Esophagus (tissue), 2 donors: Measurements from ENCODE around the gene DNAJB2. TPM values are rescaled to one million over a fixed set of nuclear protein-coding genes. Genes with fewer than 3 reads are reported as not detected.

Experiments used
- H3K27ac ChIP-seq, 2 donors: one replicate each; pipeline ENCODE4 v1.5.1; 2013; ENCODE audit warnings: low read depth in 2 of 2, mild to moderate bottlenecking in 2 of 2, inconsistent platforms in 1 of 2, low read length in 1 of 2, moderate library complexity in 1 of 2
- H3K27me3 ChIP-seq, 2 donors: one replicate each; pipeline ENCODE4 v1.6.1; 2013; ENCODE audit warnings: low read length in 2 of 2, control low read depth in 1 of 2, mild to moderate bottlenecking in 1 of 2; ENCODE audit not compliant: insufficient read depth in 2 of 2, control insufficient read depth in 1 of 2
- H3K36me3 ChIP-seq, 2 donors: one replicate each; pipeline ENCODE4 v1.6.1; 2013; ENCODE audit warnings: low read length in 1 of 2; ENCODE audit not compliant: control insufficient read depth in 2 of 2, insufficient read depth in 2 of 2
- H3K4me1 ChIP-seq, 2 donors: one replicate each; pipeline ENCODE4 v1.6.1; 2013; ENCODE audit warnings: low read length in 1 of 2; ENCODE audit not compliant: control insufficient read depth in 2 of 2, insufficient read depth in 2 of 2
- H3K4me3 ChIP-seq, 2 donors: one replicate each; pipeline ENCODE4 v1.5.1; 2013; ENCODE audit warnings: low read length in 2 of 2, mild to moderate bottlenecking in 2 of 2, low read depth in 1 of 2, moderate library complexity in 1 of 2
- H3K9me3 ChIP-seq, 2 donors: one replicate each; pipeline ENCODE4 v1.6.1; 2013; ENCODE audit warnings: mild to moderate bottlenecking in 2 of 2, low read depth in 1 of 2, low read length in 1 of 2, moderate library complexity in 1 of 2; ENCODE audit not compliant: control insufficient read depth in 2 of 2, insufficient read depth in 1 of 2
- WGBS, 2 donors: extraction: QIAGEN DNeasy Blood & Tissue Kit; methylation state at CpG; one replicate each; pipeline ENCODE4 v1.1.7; 2013; 5-methylcytosine and 5-hydroxymethylcytosine counted together
- polyA plus RNA-seq, 2 donors: library from polyadenylated mRNA; stranded (reverse); fragments of 200-250 nt; gene quantifications; one replicate each; pipeline ENCODE4 v1.2.3, GENCODE V29; 2013
- donor health status: healthy with polysubstance abuse.
- donor health status: Bipolar disorder and iron deficiency.

DNAJB2 gene
- polyA plus RNA-seq, 2 donors: 42.4 to 47.8 TPM

DNA sequence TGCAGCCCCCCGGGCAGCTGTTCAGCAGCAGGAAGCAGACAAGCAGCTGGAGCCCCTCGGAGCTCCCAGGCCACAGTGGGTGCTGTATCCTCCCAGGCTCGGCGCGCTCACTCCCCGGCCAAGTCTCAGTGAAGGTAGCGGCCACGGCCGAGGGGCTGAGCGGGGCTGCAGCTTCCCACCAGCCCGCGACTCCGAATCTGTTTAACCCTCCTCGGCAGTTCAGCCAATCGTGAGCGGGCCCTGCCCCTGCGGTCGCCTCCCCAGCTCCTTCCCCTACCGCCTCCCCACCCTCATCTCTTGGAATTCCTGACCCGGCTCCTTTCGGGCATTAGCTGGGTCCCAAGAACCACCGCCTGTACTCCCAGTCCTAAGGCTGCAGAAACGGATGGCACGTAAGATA is 53.4 kb downstream of the DNAJB2 start, which contains the start of gene RESP18:
Gene RESP18, minus strand, starts transcription at position 203 of the 400 bp plus-strand sequence.
- no peak within 1 kb of the TSS for H3K4me3 ChIP-seq
- H3K36me3 ChIP-seq: no peaks in the 10 kb centered on the region
- H3K4me1 ChIP-seq: peaks cover 0 to 3% of the 10 kb centered on the region in 2 donors
- H3K27ac ChIP-seq: no peak within 1 kb of the TSS
- H3K27me3 ChIP-seq: peaks cover 0 to 5% of the 10 kb centered on the region in 2 donors
- peaks cover 3 to 6% of the 10 kb centered on the region in 2 donors for H3K9me3 ChIP-seq
- 10 to 13% methylated on average over 23 to 24 of the region's 24 CpGs for WGBS, 2 donors

DNA sequence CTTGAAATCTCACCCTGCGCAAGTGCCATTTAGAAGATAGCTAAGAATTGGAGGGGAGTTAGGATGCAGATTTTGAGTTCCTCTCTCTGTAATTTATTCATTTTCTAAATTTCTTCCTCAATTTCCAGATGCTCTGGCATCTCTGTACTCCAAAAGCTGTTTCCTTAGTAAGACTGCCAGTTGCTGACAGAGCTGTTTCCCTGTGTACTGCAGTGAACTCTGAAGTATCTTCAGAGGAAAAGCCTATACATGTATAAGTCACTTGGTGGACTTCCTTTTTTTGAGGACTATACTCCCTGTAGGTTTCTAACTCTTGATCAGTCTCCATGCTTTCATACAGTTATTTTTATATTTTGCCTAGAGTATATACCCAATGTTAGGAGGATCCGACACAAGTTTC is 54.9 kb downstream of the DNAJB2 start:
- H3K4me1 ChIP-seq: peaks cover 0 to 3% of the 10 kb centered on the region in 2 donors
- H3K9me3 ChIP-seq: peaks cover 3 to 6% of the 10 kb centered on the region in 2 donors
- H3K4me3 ChIP-seq: no peak overlapping the region
- peaks cover 0 to 5% of the 10 kb centered on the region in 2 donors for H3K27me3 ChIP-seq
- H3K27ac ChIP-seq: no peak overlapping the region
- 90 to 98% methylated on average over 2 of the region's 2 CpGs for WGBS, 2 donors
- no peaks in the 10 kb centered on the region for H3K36me3 ChIP-seq

DNA sequence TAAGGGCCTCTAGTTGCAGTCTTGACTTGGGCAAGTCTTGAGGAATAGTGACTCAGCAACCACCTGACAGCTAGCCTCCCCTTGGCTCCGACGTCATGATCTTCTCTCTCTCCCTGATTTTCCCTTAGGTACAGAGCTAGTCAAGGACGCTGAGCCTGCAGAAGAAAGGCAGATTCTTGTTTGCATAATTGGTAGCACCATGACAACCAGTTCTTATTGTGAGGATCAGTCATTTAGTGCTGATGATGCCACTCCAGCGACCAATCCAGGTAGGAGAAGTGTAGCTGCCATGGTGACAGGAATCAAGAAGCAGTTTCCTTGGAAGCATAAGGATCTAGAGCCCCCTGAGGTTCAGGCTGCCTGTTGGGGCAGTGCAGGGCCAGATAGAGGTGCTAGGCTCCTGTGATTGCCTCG is 56.2 kb downstream of the DNAJB2 start:
- H3K27ac ChIP-seq: no peak overlapping the region
- no peaks in the 10 kb centered on the region for H3K36me3 ChIP-seq
- peaks cover 0 to 5% of the 10 kb centered on the region in 2 donors for H3K27me3 ChIP-seq
- 45 to 50% methylated on average over 5 of the region's 5 CpGs for WGBS, 2 donors
- peaks cover 0 to 3% of the 10 kb centered on the region in 2 donors for H3K4me1 ChIP-seq
- H3K4me3 ChIP-seq: no peak overlapping the region
- peaks cover 3 to 6% of the 10 kb centered on the region in 2 donors for H3K9me3 ChIP-seq

Other genes with a start within 250 kb of the DNAJB2 start
- under 1 TPM in 1 of 2 donors, not detected in 1; 0.01 TPM for gene CFAP65, start 237.8 kb upstream of the DNAJB2 start, polyA plus RNA-seq
- under 1 TPM; 0.06 to 0.31 TPM for gene IHH, start 218.4 kb upstream of the DNAJB2 start, polyA plus RNA-seq
- gene NHEJ1, start 118.6 kb upstream of the DNAJB2 start, polyA plus RNA-seq: 1 to 10 TPM; 4.4 to 5.9 TPM
- 1 to 10 TPM; 1.2 to 3.4 TPM for gene SLC23A3, start 109.3 kb upstream of the DNAJB2 start, polyA plus RNA-seq
- gene CNPPD1, start 102.4 kb upstream of the DNAJB2 start, polyA plus RNA-seq: 10 to 100 TPM; 39.5 to 50.6 TPM
- gene RETREG2, start 101.1 kb upstream of the DNAJB2 start, polyA plus RNA-seq: 10 to 100 TPM; 28.4 to 38.6 TPM
- gene ZFAND2B, start 72.6 kb upstream of the DNAJB2 start, polyA plus RNA-seq: 10 to 100 TPM; 45.2 to 53.6 TPM
- 10 to 100 TPM; 24.5 to 45.2 TPM for gene ABCB6, start 60.4 kb upstream of the DNAJB2 start, polyA plus RNA-seq
- 10 to 100 TPM; 20.8 to 28.4 TPM for gene ATG9A, start 49.7 kb upstream of the DNAJB2 start, polyA plus RNA-seq
- gene ANKZF1, start 49.6 kb upstream of the DNAJB2 start, polyA plus RNA-seq: 10 to 100 TPM; 20.4 to 40.7 TPM
- 1 to 10 TPM; 1.6 to 1.9 TPM for gene GLB1L, start 33.9 kb upstream of the DNAJB2 start, polyA plus RNA-seq
- gene STK16, start 33.9 kb upstream of the DNAJB2 start, polyA plus RNA-seq: 10 to 100 TPM; 20.4 to 33.3 TPM
- gene TUBA4B, start 26.1 kb upstream of the DNAJB2 start, polyA plus RNA-seq: under 1 TPM in 1 of 2 donors, not detected in 1; 0.02 TPM
- gene TUBA4A, start 25.4 kb upstream of the DNAJB2 start, polyA plus RNA-seq: 100 to 1,000 TPM in 1 of 2 donors, 10 to 100 TPM in 1; 89.0 to 161 TPM
- under 1 TPM; 0.02 to 0.14 TPM for gene PTPRN, start 30.0 kb downstream of the DNAJB2 start, polyA plus RNA-seq
- not detected for gene RESP18, start 53.4 kb downstream of the DNAJB2 start, polyA plus RNA-seq
- gene DNPEP, start 108.5 kb downstream of the DNAJB2 start, polyA plus RNA-seq: 10 to 100 TPM; 46.2 to 49.6 TPM
- 100 to 1,000 TPM; 672 to 686 TPM for gene DES, start 139.0 kb downstream of the DNAJB2 start, polyA plus RNA-seq
- gene SPEG, start 155.5 kb downstream of the DNAJB2 start, polyA plus RNA-seq: 10 to 100 TPM; 22.3 to 37.7 TPM
- 10 to 100 TPM; 18.4 to 25.5 TPM for gene GMPPA, start 219.5 kb downstream of the DNAJB2 start, polyA plus RNA-seq
- gene ASIC4, start 235.1 kb downstream of the DNAJB2 start, polyA plus RNA-seq: under 1 TPM; 0.01 to 0.02 TPM